Epithelial cell of proximal tubule (primary cell): ENCODE data around the gene ZNF586. TPM values are rescaled to one million over a fixed set of nuclear protein-coding genes. Genes with fewer than 3 reads are reported as not detected.
"Not testable (repeated sequence)": the region's sequence is repeated elsewhere in the genome, so short reads cannot be mapped to it uniquely, and the experiment has no call there.

Experiments used
- DNase-seq: peaks from one replicate; pipeline ENCODE4 v3.0.0-alpha.2; 2011; ENCODE audit warnings: low read depth
- H3K4me3 ChIP-seq: 2 replicates; pipeline ENCODE4 v1.5.1; 2011; ENCODE audit warnings: low read depth, mild to moderate bottlenecking, low read length
- total RNA-seq: library from RNA; depleted of rRNA; stranded (reverse); fragments of >200 nt; gene quantifications from 2 replicates; pipeline ENCODE4 v1.2.3, GENCODE V29; 2015
- TF ChIP-seq, protein P1 (sequence below): conservative IDR thresholded peaks from 2 replicates; pipeline ENCODE4 v1.5.1; 2012; ENCODE audit warnings: low read depth, mild to moderate bottlenecking, low read length

The ZNF586 gene
- total RNA-seq, 1 donor from 2014 or later: 6.7 TPM

GRCh38 chr19:57776764-57777296 is 7.4 kb downstream of the ZNF586 start:
- DNase-seq: no peak
- H3K4me3 ChIP-seq: no peak overlapping the region
- TF ChIP-seq, protein P1, sequence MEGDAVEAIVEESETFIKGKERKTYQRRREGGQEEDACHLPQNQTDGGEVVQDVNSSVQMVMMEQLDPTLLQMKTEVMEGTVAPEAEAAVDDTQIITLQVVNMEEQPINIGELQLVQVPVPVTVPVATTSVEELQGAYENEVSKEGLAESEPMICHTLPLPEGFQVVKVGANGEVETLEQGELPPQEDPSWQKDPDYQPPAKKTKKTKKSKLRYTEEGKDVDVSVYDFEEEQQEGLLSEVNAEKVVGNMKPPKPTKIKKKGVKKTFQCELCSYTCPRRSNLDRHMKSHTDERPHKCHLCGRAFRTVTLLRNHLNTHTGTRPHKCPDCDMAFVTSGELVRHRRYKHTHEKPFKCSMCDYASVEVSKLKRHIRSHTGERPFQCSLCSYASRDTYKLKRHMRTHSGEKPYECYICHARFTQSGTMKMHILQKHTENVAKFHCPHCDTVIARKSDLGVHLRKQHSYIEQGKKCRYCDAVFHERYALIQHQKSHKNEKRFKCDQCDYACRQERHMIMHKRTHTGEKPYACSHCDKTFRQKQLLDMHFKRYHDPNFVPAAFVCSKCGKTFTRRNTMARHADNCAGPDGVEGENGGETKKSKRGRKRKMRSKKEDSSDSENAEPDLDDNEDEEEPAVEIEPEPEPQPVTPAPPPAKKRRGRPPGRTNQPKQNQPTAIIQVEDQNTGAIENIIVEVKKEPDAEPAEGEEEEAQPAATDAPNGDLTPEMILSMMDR: no peak

- no peak overlapping the region for H3K4me3 ChIP-seq
- no peak for DNase-seq
- TF ChIP-seq, protein P1: no peak
Measured at GRCh38 chr19:57778336-57778735, 8.9 kb downstream of the ZNF586 start.

DNA sequence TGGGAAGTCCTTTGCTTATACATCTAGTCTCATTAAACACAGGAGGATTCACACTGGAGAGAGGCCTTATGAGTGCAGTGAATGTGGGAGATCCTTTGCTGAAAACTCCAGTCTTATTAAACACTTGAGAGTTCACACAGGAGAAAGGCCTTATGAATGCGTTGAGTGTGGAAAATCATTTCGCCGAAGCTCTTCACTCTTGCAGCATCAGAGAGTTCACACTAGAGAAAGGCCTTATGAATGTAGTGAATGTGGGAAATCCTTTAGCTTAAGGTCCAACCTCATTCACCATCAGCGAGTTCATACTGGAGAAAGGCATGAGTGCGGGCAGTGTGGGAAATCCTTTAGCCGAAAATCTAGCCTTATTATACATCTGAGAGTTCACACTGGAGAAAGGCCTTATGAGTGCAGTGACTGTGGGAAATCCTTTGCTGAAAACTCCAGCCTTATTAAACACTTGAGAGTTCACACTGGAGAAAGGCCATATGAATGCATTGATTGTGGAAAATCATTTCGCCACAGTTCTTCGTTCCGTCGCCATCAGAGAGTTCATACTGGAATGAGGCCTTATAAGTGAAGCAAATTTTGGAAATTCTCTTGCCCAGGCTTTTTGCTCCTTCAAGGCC is 9.9 kb downstream of the ZNF586 start:
- TF ChIP-seq, protein P1: no peak
- DNase-seq: no peak
- H3K4me3 ChIP-seq: no peak overlapping the region

- no peak for DNase-seq
- TF ChIP-seq, protein P1: no peak
- no peak overlapping the region for H3K4me3 ChIP-seq
Measured at GRCh38 chr19:57786286-57786685, 16.8 kb downstream of the ZNF586 start.

GRCh38 chr19:57786906-57787305 is 17.4 kb downstream of the ZNF586 start:
- no peak for DNase-seq
- TF ChIP-seq, protein P1: no peak
- H3K4me3 ChIP-seq: no peak overlapping the region

- TF ChIP-seq, protein P1: no peak
- DNase-seq: no peak
- no peak overlapping the region for H3K4me3 ChIP-seq
Measured at GRCh38 chr19:57788114-57788692, 18.7 kb downstream of the ZNF586 start.

- no peak for DNase-seq
- H3K4me3 ChIP-seq: no peak overlapping the region
- TF ChIP-seq, protein P1: no peak
Measured at GRCh38 chr19:57789288-57789687, 19.8 kb downstream of the ZNF586 start.

DNA sequence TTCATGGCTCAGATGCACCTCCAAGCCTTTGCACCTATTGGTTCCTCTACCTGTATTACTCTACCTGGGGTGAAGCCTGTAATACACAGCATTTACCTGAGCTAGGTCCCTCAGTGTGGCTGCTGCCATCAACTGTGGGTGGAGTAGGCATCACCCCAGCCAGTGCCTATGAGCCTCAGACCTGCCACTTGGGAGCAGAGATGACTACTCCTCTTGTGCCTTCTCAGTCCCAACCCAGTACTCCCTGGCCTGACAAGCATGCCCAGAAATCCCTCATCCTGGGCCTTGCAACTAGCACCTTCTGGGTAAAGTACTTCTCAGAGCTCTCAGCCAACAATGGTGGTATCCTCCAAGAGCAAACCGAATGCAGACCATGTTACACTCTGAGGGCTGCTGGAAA is 27.1 kb downstream of the ZNF586 start:
- not testable (repeated sequence) for DNase-seq, H3K4me3 ChIP-seq
